Measurements from ENCODE around the gene RNU5B-1.

RNU5B-1 gene

DNA sequence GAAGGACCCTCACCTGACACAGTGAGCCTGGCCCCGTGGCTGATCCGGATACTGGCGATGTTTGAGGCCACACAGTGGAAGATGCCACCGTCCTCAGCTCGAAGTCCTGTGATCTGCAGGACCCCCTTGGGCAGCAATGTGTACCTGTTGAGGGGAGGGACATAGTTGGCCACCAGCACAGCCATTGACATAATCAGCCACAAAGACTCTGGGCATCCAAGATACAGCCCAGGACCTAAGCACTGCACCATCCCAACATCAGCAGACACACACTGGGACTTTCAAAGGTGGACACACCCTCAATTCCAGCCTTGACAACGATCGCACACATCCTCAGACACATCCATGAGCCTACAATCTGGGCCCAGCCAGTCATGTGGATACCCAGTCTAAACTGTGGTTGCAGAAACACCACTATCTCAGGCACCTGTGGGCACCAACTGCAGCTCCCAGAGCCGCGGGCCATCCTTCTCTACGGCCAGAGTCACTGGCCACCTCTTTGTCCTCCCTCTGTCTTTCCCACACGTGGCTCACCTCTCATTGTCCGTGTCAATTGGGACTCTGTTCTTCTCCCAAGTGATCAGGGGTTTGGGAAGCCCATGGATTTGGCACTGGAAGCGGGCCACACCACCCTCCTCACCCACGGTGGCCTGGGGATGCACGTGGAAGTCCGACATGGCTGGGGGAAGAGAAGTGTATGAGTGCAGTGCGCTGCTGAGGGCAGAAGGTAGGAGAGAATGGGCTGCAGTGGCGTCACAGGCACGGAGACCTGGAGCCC lies 31.0 kb downstream of the RNU5B-1 start:
- TF ChIP-seq, protein P1, sequence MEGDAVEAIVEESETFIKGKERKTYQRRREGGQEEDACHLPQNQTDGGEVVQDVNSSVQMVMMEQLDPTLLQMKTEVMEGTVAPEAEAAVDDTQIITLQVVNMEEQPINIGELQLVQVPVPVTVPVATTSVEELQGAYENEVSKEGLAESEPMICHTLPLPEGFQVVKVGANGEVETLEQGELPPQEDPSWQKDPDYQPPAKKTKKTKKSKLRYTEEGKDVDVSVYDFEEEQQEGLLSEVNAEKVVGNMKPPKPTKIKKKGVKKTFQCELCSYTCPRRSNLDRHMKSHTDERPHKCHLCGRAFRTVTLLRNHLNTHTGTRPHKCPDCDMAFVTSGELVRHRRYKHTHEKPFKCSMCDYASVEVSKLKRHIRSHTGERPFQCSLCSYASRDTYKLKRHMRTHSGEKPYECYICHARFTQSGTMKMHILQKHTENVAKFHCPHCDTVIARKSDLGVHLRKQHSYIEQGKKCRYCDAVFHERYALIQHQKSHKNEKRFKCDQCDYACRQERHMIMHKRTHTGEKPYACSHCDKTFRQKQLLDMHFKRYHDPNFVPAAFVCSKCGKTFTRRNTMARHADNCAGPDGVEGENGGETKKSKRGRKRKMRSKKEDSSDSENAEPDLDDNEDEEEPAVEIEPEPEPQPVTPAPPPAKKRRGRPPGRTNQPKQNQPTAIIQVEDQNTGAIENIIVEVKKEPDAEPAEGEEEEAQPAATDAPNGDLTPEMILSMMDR (IDR thresholded peaks at IDR 0.05): no peak

GRCh38 chr15:65336493-65337435 lies 32.3 kb downstream of the RNU5B-1 start:
- TF ChIP-seq, protein P1 (IDR thresholded peaks at IDR 0.05): no peak

GRCh38 chr15:65337436-65338070 lies 33.1 kb downstream of the RNU5B-1 start:
- TF ChIP-seq, protein P1 (IDR thresholded peaks at IDR 0.05): no peak

GRCh38 chr15:65338366-65338765 lies 33.9 kb downstream of the RNU5B-1 start:
- TF ChIP-seq, protein P1 (IDR thresholded peaks at IDR 0.05): no peak

DNA sequence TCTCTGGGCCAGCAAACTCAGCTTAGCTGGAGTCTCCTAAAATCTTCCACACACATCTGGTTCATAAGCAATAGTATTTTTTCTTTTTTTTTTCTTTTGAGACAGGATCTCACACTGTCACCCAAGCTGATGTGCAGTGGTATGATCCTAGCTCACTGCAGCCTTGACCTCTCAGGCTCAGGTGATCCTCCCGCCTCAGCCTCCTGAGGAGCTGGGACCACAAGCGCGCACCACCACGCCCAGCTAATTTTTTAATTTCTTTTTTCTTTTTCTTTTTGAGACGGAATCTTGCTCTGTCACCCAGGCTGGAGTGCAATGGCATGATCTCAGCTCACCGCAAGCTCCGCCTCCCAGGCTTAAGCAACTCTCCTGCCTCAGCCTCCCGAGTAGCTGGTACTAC lies 34.3 kb downstream of the RNU5B-1 start:
- TF ChIP-seq, protein P1 (IDR thresholded peaks at IDR 0.05): no peak

GRCh38 chr15:65339416-65339815 lies 34.9 kb downstream of the RNU5B-1 start:
- TF ChIP-seq, protein P1 (IDR thresholded peaks at IDR 0.05): no peak

DNA sequence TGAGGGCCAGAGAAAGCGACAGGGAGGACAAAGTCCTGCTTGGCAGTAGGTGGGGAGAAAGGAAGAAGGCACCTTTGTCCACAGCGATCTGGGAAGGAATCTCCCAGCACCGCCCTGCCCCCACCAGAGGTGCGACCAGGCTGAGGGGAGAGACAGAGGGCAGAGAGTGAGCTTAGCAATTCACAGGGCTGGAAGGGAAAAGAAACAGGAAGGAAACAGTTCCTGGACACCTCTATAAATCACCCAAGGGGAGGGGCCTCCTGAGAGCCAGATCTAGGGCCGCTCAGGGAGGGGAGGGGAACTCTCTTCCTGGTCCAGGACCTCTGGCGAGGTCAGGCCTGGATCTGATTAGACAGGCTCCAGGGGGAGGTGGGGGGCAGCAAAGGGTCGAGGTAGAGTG lies 35.4 kb downstream of the RNU5B-1 start:
- TF ChIP-seq, protein P1 (IDR thresholded peaks at IDR 0.05): no peak
